ENCODE data around the gene CD200. TPM values are rescaled to one million over a fixed set of nuclear protein-coding genes. Genes with fewer than 3 reads are reported as not detected.

CD200 gene
- total RNA-seq, 4 donors from 2014 or later = 1.1 to 4.1 (median 3.6) TPM; not detected in 1

DNA sequence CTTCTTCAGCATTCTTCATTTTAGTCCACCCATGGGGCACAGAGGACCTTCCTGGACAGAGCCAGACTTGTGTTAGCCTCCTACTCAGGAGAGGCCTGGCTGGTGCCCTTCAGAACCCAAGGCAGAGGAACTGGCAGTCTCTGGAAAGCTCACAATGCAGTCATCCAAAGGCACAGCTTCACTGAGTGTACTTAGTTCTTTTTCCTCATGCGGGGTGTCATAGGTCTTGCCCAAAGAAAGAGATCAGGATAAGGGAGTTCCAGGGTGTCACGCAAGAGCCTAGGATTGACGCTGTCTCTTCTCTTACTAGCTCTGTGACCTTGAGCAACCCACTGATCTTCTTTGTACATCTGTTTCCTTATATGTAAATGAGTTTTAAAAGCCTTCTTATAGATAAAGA is 58.7 kb downstream of the CD200 start:
- peak overlapping the region; percentile 68 to 81 (median 77) for H3K27ac ChIP-seq
- no peaks in the 10 kb centered on the region for H3K27me3 ChIP-seq
- in situ Hi-C loops (cut with MboI; ENCODE audit: low pct_ligation_motif_present in 1 of 4, low pct_unique_long_range_greater_than_20kb in 1 of 4, low sequenced_read_pairs in 3 of 4) = no loop called here
- no peak for DNase-seq
- intact Hi-C loops (cut with DNase I; ENCODE audit: low total_unique reads) = no loop called here
- peaks cover 0 to 6% of the 10 kb centered on the region in 2 donors for H3K9me3 ChIP-seq
- H3K36me3 ChIP-seq = no peaks in the 10 kb centered on the region
- TF ChIP-seq, protein P1, sequence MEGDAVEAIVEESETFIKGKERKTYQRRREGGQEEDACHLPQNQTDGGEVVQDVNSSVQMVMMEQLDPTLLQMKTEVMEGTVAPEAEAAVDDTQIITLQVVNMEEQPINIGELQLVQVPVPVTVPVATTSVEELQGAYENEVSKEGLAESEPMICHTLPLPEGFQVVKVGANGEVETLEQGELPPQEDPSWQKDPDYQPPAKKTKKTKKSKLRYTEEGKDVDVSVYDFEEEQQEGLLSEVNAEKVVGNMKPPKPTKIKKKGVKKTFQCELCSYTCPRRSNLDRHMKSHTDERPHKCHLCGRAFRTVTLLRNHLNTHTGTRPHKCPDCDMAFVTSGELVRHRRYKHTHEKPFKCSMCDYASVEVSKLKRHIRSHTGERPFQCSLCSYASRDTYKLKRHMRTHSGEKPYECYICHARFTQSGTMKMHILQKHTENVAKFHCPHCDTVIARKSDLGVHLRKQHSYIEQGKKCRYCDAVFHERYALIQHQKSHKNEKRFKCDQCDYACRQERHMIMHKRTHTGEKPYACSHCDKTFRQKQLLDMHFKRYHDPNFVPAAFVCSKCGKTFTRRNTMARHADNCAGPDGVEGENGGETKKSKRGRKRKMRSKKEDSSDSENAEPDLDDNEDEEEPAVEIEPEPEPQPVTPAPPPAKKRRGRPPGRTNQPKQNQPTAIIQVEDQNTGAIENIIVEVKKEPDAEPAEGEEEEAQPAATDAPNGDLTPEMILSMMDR (IDR thresholded peaks at IDR 0.05) = no peak
- TF ChIP-seq POLR2AphosphoS5 (IDR thresholded peaks at IDR 0.05) = no peak
- TF ChIP-seq POLR2A (IDR thresholded peaks at IDR 0.05) = no peak
- no peak for TF ChIP-seq EP300 (IDR thresholded peaks at IDR 0.05; ENCODE audit: low read depth)
- 80% methylated on average over 3 of the region's 3 CpGs; no CpG with 5 or more reads in 1 of the 2 donors for WGBS, 2 donors (ENCODE audit: low coverage in 1 of 2)
- H3K4me3 ChIP-seq = no peak overlapping the region
- peaks cover 11 to 49% (median 22%) of the 10 kb centered on the region in 4 donors for H3K4me1 ChIP-seq

DNA sequence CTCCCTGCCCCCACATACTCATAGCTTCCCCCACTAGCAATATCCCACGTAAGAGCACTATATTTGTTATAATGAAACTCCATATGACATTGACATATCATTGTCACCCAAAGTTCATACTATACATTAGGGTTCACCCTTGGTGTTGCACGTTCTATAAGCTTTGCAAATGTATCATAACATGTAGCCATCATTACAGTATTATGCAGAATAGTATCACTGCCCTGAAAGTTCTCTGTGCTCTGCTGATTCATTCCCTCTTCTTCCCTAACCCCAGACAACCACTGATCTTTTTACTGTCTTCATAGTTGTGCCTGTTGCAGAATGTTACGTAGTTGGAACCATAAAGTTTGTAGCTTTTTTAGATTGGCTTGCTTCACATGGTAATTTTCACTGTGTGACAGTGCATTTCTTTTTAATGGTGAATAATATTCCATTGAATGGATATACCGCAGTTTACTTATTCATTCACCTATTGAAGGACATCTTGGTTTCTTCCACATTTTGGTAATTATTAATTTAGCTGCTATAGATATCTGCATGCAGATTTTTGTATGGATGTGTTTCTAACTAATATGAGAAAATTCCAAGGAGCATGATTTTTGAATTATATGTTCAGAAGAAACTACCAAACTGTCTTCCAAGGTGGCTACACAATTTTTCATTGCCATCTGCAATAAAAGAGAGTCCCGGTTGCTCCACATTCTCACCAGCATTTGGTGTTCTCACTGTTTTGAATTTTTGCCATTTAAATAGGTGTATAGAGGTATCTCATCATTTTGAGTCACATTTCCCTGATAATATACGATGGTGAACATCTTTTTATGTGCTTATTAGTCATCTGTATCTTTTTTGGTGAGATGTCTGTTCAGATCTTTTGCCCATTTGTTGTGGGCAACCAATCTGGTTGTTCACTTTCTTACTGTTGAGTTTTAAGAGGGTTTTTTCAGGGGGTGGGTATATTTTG is 59.7 kb downstream of the CD200 start:
- TF ChIP-seq, protein P1 (IDR thresholded peaks at IDR 0.05) = no peak
- no peak for TF ChIP-seq POLR2A (IDR thresholded peaks at IDR 0.05)
- TF ChIP-seq EP300 (IDR thresholded peaks at IDR 0.05; ENCODE audit: low read depth) = no peak
- in situ Hi-C loops (cut with MboI; ENCODE audit: low pct_ligation_motif_present in 1 of 4, low pct_unique_long_range_greater_than_20kb in 1 of 4, low sequenced_read_pairs in 3 of 4) = no loop called here
- Histone ChIP-seq H3K27me3 (no peaks in the 10 kb centered on the region), H3K4me1 (peaks cover 11 to 51% (median 22%) of the 10 kb centered on the region in 4 donors), H3K4me3 (no peak overlapping the region), H3K9me3 (peaks cover 0 to 6% of the 10 kb centered on the region in 2 donors), H3K27ac (peak overlapping the region in 1 of 4 donors; percentile 48), H3K36me3 (no peaks in the 10 kb centered on the region)
- intact Hi-C loops (cut with DNase I; ENCODE audit: low total_unique reads) = no loop called here
- WGBS, 2 donors (ENCODE audit: low coverage in 1 of 2) = 74 to 88% methylated on average over 4 to 6 of the region's 6 CpGs
- DNase-seq = no peak

DNA sequence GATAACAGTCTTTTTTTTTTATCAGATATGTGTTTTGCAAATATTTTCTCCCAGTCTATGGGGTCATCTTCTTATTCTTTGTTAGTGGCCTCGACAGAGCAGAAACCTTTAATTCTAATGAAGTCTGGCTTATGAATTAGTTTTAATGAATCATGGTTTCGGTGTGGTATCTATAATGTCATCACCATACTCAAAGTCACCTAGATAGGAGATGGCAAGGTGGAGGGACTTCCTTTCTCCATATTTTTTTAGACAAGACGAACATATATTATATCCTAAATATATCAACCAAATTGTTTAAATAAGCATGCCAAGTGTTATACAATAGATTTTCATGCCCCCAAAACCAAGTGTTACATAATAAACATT is 60.4 kb downstream of the CD200 start:
- Histone ChIP-seq H3K27me3 (no peaks in the 10 kb centered on the region), H3K36me3 (no peaks in the 10 kb centered on the region), H3K4me3 (no peak overlapping the region), H3K4me1 (peaks cover 11 to 50% (median 21%) of the 10 kb centered on the region in 4 donors), H3K9me3 (peaks cover 0 to 6% of the 10 kb centered on the region in 2 donors), H3K27ac (peak overlapping the region in 2 of 4 donors; percentile 48 to 57)
- intact Hi-C loops (cut with DNase I; ENCODE audit: low total_unique reads) (no loop called here), in situ Hi-C loops (cut with MboI; ENCODE audit: low pct_ligation_motif_present in 1 of 4, low pct_unique_long_range_greater_than_20kb in 1 of 4, low sequenced_read_pairs in 3 of 4) (no loop called here)
- no peak for TF ChIP-seq EP300 (IDR thresholded peaks at IDR 0.05; ENCODE audit: low read depth)
- WGBS, 2 donors (ENCODE audit: low coverage in 1 of 2) = 59 to 61% methylated on average over 3 of the region's 3 CpGs
- DNase-seq = no peak

DNA sequence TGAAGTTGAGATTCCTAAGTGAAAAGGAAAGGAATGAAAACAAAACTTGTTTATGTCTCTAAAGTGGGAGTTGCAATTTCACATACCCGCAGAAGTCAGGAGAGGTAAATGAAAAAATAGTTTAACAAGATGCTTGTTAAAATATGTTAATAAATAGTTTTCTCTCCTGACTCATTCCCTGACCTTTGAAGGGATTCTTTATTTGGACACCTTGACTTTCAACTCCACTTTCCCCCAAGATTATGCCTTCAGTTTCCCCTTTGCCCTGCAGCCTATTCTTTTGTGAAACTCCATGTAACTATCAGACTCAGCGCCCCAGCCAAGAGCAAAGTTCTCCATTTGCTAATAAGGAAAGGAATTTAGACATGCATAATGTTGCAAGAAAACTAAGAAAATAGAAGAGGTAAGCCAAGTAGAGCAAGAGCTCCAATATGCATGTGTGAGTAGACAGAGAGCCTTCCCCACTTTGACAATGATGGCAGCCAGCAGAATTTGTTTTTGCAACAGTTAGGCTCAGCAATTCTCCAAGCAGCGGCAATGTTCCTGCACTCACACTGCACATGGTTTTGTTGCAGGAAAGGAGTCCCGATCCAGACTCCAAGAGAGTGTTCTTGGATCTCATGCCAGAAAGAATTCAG is 61.2 kb downstream of the CD200 start:
- Histone ChIP-seq H3K36me3 (no peaks in the 10 kb centered on the region), H3K27ac (peak overlapping the region; percentile 17 to 57 (median 46)), H3K27me3 (no peaks in the 10 kb centered on the region), H3K4me1 (peaks cover 11 to 42% (median 19%) of the 10 kb centered on the region in 4 donors), H3K9me3 (peaks cover 0 to 6% of the 10 kb centered on the region in 2 donors), H3K4me3 (no peak overlapping the region)
- in situ Hi-C loops (cut with MboI; ENCODE audit: low pct_ligation_motif_present in 1 of 4, low pct_unique_long_range_greater_than_20kb in 1 of 4, low sequenced_read_pairs in 3 of 4) (no loop called here), intact Hi-C loops (cut with DNase I; ENCODE audit: low total_unique reads) (no loop called here)
- peak in 1 of 3 donors; percentile 21 for TF ChIP-seq POLR2AphosphoS5 (IDR thresholded peaks at IDR 0.05)
- TF ChIP-seq, protein P1 (IDR thresholded peaks at IDR 0.05) = no peak
- no peak for DNase-seq
- 56 to 72% methylated on average over 3 to 4 of the region's 4 CpGs for WGBS, 2 donors (ENCODE audit: low coverage in 1 of 2)

Data from transverse colon (tissue), 4 donors.